ENCODE data around the gene ONECUT3.

Gene ONECUT3

DNA sequence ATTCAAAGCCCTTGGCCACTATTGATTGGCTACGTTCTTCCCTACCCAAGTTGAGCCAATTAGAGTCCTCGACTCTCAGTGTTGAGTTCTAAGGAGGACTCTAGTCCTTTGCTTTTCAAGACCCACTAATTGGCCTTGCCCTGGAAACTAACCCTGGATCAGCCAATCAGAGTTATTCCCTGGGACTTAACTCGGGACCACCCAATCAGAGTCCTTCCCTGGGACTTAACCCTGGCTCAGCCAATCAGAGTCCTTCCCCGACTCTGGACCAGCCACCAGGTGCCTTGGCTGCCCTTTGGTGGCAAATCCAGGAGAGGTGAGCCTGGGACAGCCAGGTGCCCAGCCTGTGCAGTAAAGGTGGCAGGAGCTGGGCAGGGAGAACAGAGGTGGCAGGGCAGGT is 30.0 kb downstream of the ONECUT3 start:
- TF ChIP-seq, protein P1, sequence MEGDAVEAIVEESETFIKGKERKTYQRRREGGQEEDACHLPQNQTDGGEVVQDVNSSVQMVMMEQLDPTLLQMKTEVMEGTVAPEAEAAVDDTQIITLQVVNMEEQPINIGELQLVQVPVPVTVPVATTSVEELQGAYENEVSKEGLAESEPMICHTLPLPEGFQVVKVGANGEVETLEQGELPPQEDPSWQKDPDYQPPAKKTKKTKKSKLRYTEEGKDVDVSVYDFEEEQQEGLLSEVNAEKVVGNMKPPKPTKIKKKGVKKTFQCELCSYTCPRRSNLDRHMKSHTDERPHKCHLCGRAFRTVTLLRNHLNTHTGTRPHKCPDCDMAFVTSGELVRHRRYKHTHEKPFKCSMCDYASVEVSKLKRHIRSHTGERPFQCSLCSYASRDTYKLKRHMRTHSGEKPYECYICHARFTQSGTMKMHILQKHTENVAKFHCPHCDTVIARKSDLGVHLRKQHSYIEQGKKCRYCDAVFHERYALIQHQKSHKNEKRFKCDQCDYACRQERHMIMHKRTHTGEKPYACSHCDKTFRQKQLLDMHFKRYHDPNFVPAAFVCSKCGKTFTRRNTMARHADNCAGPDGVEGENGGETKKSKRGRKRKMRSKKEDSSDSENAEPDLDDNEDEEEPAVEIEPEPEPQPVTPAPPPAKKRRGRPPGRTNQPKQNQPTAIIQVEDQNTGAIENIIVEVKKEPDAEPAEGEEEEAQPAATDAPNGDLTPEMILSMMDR (IDR thresholded peaks at IDR 0.05) = no peak

- TF ChIP-seq, protein P1 (IDR thresholded peaks at IDR 0.05) = no peak
Observed at GRCh38 chr19:1783874-1784273, 30.6 kb downstream of the ONECUT3 start.

- TF ChIP-seq, protein P1 (IDR thresholded peaks at IDR 0.05) = no peak
Observed at GRCh38 chr19:1785310-1785709, 32.0 kb downstream of the ONECUT3 start.

DNA sequence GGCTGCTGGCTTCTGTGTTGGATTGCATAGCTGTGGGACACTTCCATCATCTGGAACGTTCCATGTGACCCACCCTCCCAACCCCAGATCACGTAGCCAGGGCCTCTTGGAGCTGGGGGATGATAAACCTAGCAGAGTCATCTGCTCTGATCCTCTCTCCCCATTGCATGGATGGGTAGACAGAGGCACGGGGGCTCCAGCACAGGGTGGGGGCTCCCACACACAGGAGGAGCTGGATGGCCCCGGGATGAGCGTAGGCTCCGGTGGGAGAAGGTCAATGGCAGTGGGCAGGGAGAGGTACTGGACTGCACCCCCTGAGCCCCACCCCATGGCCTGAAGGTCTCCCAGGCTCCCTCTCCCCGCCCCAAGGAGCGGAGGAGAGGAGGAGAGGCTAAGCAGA is 33.4 kb downstream of the ONECUT3 start:
- TF ChIP-seq, protein P1 (IDR thresholded peaks at IDR 0.05) = no peak

DNA sequence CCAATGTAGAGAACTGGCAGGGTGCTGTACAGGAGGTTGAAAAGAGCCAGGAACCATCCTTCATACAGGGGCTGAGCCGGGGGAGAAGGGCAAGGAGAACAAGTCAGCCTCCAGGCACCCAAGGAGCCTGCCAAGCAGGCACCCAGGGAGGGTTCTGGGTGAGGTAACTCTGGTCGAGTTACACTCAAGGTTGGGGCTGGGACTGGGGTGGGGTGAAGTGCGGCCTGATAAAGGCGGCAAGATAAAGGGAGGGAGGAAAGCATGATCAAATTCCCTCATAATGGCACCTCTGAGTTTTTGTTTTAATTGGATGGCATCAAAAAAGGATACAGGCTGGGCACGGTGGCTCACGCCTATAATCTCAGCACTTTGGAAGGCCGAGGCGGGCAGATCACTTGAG is 33.8 kb downstream of the ONECUT3 start:
- TF ChIP-seq, protein P1 (IDR thresholded peaks at IDR 0.05) = no peak

- TF ChIP-seq, protein P1 (IDR thresholded peaks at IDR 0.05) = no peak
Observed at GRCh38 chr19:1789261-1790041, 36.1 kb downstream of the ONECUT3 start.

DNA sequence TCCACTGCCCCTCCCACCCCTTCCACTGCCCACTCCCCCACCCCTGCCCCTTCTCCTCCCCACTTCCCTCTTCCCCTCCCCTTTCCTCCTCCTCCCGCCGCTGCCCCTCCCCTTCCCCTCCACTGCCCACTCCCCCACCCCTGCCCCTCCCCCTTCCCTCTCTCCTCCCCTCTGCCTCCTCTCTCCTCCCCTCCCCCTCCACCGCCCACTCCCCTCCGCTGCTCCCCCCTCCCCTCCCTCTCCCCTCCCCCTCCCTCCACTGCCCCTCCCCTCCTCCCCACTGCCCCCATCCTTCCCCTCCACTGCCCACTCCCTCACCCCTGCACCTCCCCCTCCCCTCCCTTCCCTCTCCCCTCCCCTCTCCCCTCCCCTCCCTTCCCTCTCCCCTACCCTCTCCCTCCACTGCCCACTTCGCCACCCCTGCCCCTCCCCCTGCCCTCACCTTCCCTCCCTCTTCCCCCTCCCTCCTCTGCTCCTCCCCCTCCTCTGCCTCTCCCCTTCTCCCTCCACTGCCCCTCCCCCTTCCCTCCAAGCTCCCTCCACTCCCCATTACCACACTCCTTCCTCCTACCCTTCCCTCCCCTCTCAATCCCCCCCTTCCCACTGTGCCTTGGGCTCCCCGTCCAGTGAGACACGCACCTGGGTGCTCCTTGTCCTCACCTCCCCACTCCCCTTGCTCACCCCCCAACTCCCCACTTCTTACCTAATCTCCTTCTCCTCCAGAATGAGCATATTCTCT is 36.9 kb downstream of the ONECUT3 start:
- TF ChIP-seq, protein P1 (IDR thresholded peaks at IDR 0.05) = no peak
